Measurements from ENCODE around the gene ARID3C. TPM values are rescaled to one million over a fixed set of nuclear protein-coding genes. Genes with fewer than 3 reads are reported as not detected.
A peak's percentile ranks its signal among the peaks of the same experiment; 100 is the strongest.

The ARID3C gene
- total and polyA plus RNA-seq, 10 donors: not detected

- Histone ChIP-seq H3K27me3 (replicated peaks in 1 of 7) (peaks cover 0 to 84% (median 63%) of the 10 kb centered on the region in 7 donors), H3K4me3 (peak overlapping the region; percentile 27 to 72 (median 48)), H3K4me1 (peaks cover 22 to 62% (median 43%) of the 10 kb centered on the region in 6 donors), H3K36me3 (no peaks in the 10 kb centered on the region), H3K27ac (peak overlapping the region in 5 of 8 donors; percentile 55 to 72 (median 69)), H3K9me3 (no peaks in the 10 kb centered on the region)
- intact Hi-C loops (cut with DNase I; ENCODE audit: low total_unique reads): loop anchor here (5.0 to 10.0 kb wide), 3 partner anchors 44 to 259 kb away; no protein-coding TSS in a partner anchor
- TF ChIP-seq POLR2AphosphoS5 (IDR thresholded peaks at IDR 0.05) (peak in 2 of 3 donors; percentile 55 to 73), CTCF (IDR thresholded peaks at IDR 0.05 in 8 of 11, conservative IDR thresholded peaks at IDR 0.05 in 3 of 11) (peak; percentile 77 to 98 (median 94)), POLR2A (IDR thresholded peaks at IDR 0.05) (no peak)
- peak; percentile 95 for DNase-seq
- 2 to 4% (median 4%) methylated on average over 35 to 60 of the region's 60 CpGs for WGBS, 5 donors
These were observed 37.5 kb downstream of the ARID3C start for GRCh38 chr9:34591248-34591916.

- peaks cover 22 to 66% (median 43%) of the 10 kb centered on the region in 6 donors for H3K4me1 ChIP-seq
- intact Hi-C loops (cut with DNase I; ENCODE audit: low total_unique reads): loop anchor here (5.0 to 10.0 kb wide), 3 partner anchors 43 to 258 kb away; no protein-coding TSS in a partner anchor
- H3K27ac ChIP-seq: peak overlapping the region in 7 of 8 donors; percentile 29 to 72 (median 59)
- no peaks in the 10 kb centered on the region for H3K9me3 ChIP-seq
- H3K36me3 ChIP-seq: no peaks in the 10 kb centered on the region
- 2 to 9% (median 7%) methylated on average over 17 to 40 of the region's 40 CpGs for WGBS, 5 donors
- TF ChIP-seq CTCF (IDR thresholded peaks at IDR 0.05 in 8 of 11, conservative IDR thresholded peaks at IDR 0.05 in 3 of 11) (no peak), POLR2AphosphoS5 (IDR thresholded peaks at IDR 0.05) (no peak), POLR2A (IDR thresholded peaks at IDR 0.05) (no peak)
- peaks cover 0 to 90% (median 63%) of the 10 kb centered on the region in 7 donors for H3K27me3 ChIP-seq (replicated peaks in 1 of 7)
- peak; percentile 71 for DNase-seq
- peak overlapping the region; percentile 36 to 72 (median 48) for H3K4me3 ChIP-seq
These were observed 38.3 kb downstream of the ARID3C start for GRCh38 chr9:34590381-34591247.

GRCh38 chr9:34589636-34590380 is 39.1 kb downstream of the ARID3C start, which contains the start of gene CNTFR:
Gene CNTFR (minus strand): TSS chr9:34589724. CDS start chr9:34568981, 20,743 bp downstream.
- 1 to 3% (median 1%) methylated on average over 54 to 104 of the region's 104 CpGs for WGBS, 5 donors
- Histone ChIP-seq H3K4me1 (peaks cover 22 to 70% (median 43%) of the 10 kb centered on the region in 6 donors), H3K27me3 (replicated peaks in 1 of 7) (peaks cover 0 to 98% (median 70%) of the 10 kb centered on the region in 7 donors), H3K36me3 (no peaks in the 10 kb centered on the region), H3K4me3 (peak within 1 kb of the TSS; percentile 27 to 72 (median 48)), H3K9me3 (no peaks in the 10 kb centered on the region), H3K27ac (peak within 1 kb of the TSS in 7 of 8 donors; percentile 29 to 72 (median 59))
- intact Hi-C loops (cut with DNase I; ENCODE audit: low total_unique reads): loop anchor here (5.0 to 10.0 kb wide), 3 partner anchors 43 to 258 kb away; no protein-coding TSS in a partner anchor
- TF ChIP-seq POLR2AphosphoS5 (IDR thresholded peaks at IDR 0.05): peak in 1 of 3 donors; percentile 52
- no peak for TF ChIP-seq POLR2A (IDR thresholded peaks at IDR 0.05)
- DNase-seq: peak; percentile 66

Measured in spleen (tissue), 11 donors.